GM23338 (cell line): Measurements from ENCODE around the gene ARHGAP30. TPM values are rescaled to one million over a fixed set of nuclear protein-coding genes. Genes with fewer than 3 reads are reported as not detected.
A peak's percentile ranks its signal among the peaks of the same experiment; 100 is the strongest.

Source experiments
- ATAC-seq: fragments of 200-7000 bp; cut with Tn5 transposase; 3 replicates; pipeline ENCODE4 v1.9.1; 2020
- DNase-seq: peaks from one replicate; pipeline ENCODE4 v3.0.0-alpha.2; 2015; ENCODE audit warnings: low spot score
- H2AFZ ChIP-seq: fragments of 200-600 bp; sonication (generic); 2 replicates; pipeline ENCODE4 v1.8.0; 2016; ENCODE audit warnings: antibody characterized with exemption, mild to moderate bottlenecking, moderate library complexity
- H3F3A ChIP-seq: fragments of 200-600 bp; sonication (generic); replicated peaks from 2 replicates; pipeline ENCODE4 v1.8.0; 2017; ENCODE audit warnings: antibody characterized with exemption, mixed run types, low read depth
- H3K27ac ChIP-seq: fragments of 200-600 bp; sonication (generic); 2 replicates; pipeline ENCODE4 v1.6.1; 2016; ENCODE audit warnings: low read depth
- H3K27me3 ChIP-seq: fragments of 200-600 bp; sonication (generic); 2 replicates; pipeline ENCODE4 v1.8.0; 2016; ENCODE audit warnings: mild to moderate bottlenecking, mixed run types, moderate library complexity; ENCODE audit not compliant: insufficient read depth
- H3K36me3 ChIP-seq: fragments of 200-600 bp; sonication (generic); 2 replicates; pipeline ENCODE4 v1.8.0; 2016; ENCODE audit warnings: mild to moderate bottlenecking; ENCODE audit not compliant: insufficient read depth
- H3K4me1 ChIP-seq: fragments of 200-600 bp; sonication (generic); 2 replicates; pipeline ENCODE4 v1.8.0; 2016; ENCODE audit warnings: mild to moderate bottlenecking, moderate library complexity; ENCODE audit not compliant: insufficient read depth
- H3K4me2 ChIP-seq: fragments of 200-600 bp; sonication (generic); 2 replicates; pipeline ENCODE4 v1.7.1; 2017; ENCODE audit warnings: mixed run types
- H3K4me3 ChIP-seq: fragments of 200-600 bp; sonication (generic); 2 replicates; pipeline ENCODE4 v1.6.1; 2016; ENCODE audit warnings: mixed run types
- H3K79me2 ChIP-seq: fragments of 200-600 bp; sonication (generic); replicated peaks from 2 replicates; pipeline ENCODE4 v1.8.0; 2017; ENCODE audit warnings: mild to moderate bottlenecking; ENCODE audit not compliant: insufficient read depth
- H3K9me2 ChIP-seq: fragments of 200-600 bp; sonication (generic); 2 replicates; pipeline ENCODE4 v1.8.0; 2017; ENCODE audit not compliant: insufficient read depth
- H4K20me1 ChIP-seq: fragments of 200-600 bp; sonication (generic); replicated peaks from 2 replicates; pipeline ENCODE4 v1.8.0; 2017; ENCODE audit warnings: mild to moderate bottlenecking; ENCODE audit not compliant: insufficient read depth
- H3K27ac Mint-ChIP-seq: 2 replicates; pipeline ENCODE4 v1.8.0; 2020; ENCODE audit warnings: inconsistent platforms, mild to moderate bottlenecking, moderate library complexity, mixed read lengths
- H3K27me3 Mint-ChIP-seq: 3 replicates; pipeline ENCODE4 v1.8.0; 2022; ENCODE audit warnings: low read depth, mild to moderate bottlenecking, moderate library complexity, mixed read lengths, inconsistent platforms; ENCODE audit not compliant: insufficient read depth, poor library complexity
- H3K36me3 Mint-ChIP-seq: 3 replicates; pipeline ENCODE4 v1.8.0; 2021; ENCODE audit warnings: low read depth, mild to moderate bottlenecking, inconsistent platforms, moderate library complexity, mixed read lengths
- H3K4me1 Mint-ChIP-seq: 3 replicates; pipeline ENCODE4 v1.8.0; 2020; ENCODE audit warnings: mild to moderate bottlenecking, inconsistent platforms, mixed read lengths
- H3K4me3 Mint-ChIP-seq: 3 replicates; pipeline ENCODE4 v1.8.0; 2021; ENCODE audit warnings: moderate library complexity, mild to moderate bottlenecking, inconsistent platforms, mixed read lengths
- H3K9me3 Mint-ChIP-seq: 3 replicates; pipeline ENCODE4 v1.8.0; 2020; ENCODE audit warnings: moderate library complexity, mild to moderate bottlenecking, inconsistent platforms, mixed read lengths
- CREB1 ChIP-seq: fragments of 250-450 bp; sonication (Bioruptor Pico); IDR thresholded peaks from 2 replicates; pipeline ENCODE4 v1.5.0; 2020; ENCODE audit warnings: low read depth, mild to moderate bottlenecking, moderate library complexity
- CTCF ChIP-seq, 2 experiments: fragments of 200-600 bp in 1 of 2; sonication (generic) in 1 of 2; conservative IDR thresholded peaks; 2 replicates each; pipeline versions ENCODE4 v1.5.1 to v1.6.1; 2016 to 2017; ENCODE audit warnings: antibody characterized with exemption in 2 of 2, low read depth in 2 of 2, mild to moderate bottlenecking in 2 of 2, moderate library complexity in 1 of 2
- ETS1 ChIP-seq: IDR thresholded peaks from 2 replicates; pipeline ENCODE4 v1.6.1; 2016; ENCODE audit warnings: antibody characterized with exemption
- EZH2 ChIP-seq: fragments of 200-600 bp; sonication (generic); IDR thresholded peaks from one replicate; pipeline ENCODE4 v1.8.0; 2017; ENCODE audit warnings: antibody characterized with exemption, mild to moderate bottlenecking, low read depth; ENCODE audit not compliant: unreplicated experiment
- EZH2phosphoT487 ChIP-seq: fragments of 200-600 bp; sonication (generic); IDR thresholded peaks from one replicate; pipeline ENCODE4 v1.8.1; 2018; ENCODE audit warnings: antibody characterized with exemption; ENCODE audit not compliant: unreplicated experiment
- JUNB ChIP-seq: IDR thresholded peaks from one replicate; pipeline ENCODE4 v1.6.1; 2016; ENCODE audit warnings: antibody characterized with exemption; ENCODE audit not compliant: unreplicated experiment
- NANOG ChIP-seq: IDR thresholded peaks from 2 replicates; pipeline ENCODE4 v1.6.1; 2016; ENCODE audit warnings: antibody characterized with exemption, borderline replicate concordance
- POLR2AphosphoS5 ChIP-seq: IDR thresholded peaks from 2 replicates; pipeline ENCODE4 v1.6.1; 2016; ENCODE audit warnings: antibody characterized with exemption, low read depth
- REST ChIP-seq: IDR thresholded peaks from one replicate; pipeline ENCODE4 v1.6.1; 2018; ENCODE audit warnings: antibody characterized with exemption; ENCODE audit not compliant: unreplicated experiment
- STAT1 ChIP-seq: IDR thresholded peaks from one replicate; pipeline ENCODE4 v1.6.1; 2016; ENCODE audit warnings: antibody characterized with exemption; ENCODE audit not compliant: unreplicated experiment
- ZNF114 ChIP-seq: fragments of 250-450 bp; sonication (Bioruptor Pico); IDR thresholded peaks from 2 replicates; pipeline ENCODE4 v1.5.0; 2020; ENCODE audit warnings: mild to moderate bottlenecking, moderate library complexity
- ZNF331 ChIP-seq: fragments of 250-450 bp; sonication (Bioruptor Pico); IDR thresholded peaks from 2 replicates; pipeline ENCODE4 v1.5.0; 2020; ENCODE audit warnings: low read depth, mild to moderate bottlenecking, moderate library complexity
- polyA plus RNA-seq: library from polyadenylated mRNA; unstranded; fragments of >200 nt; fragmentation: Nextera tagmentation; extraction: Ambion mirVana; gene quantifications from 2 replicates; pipeline ENCODE4 v1.2.1, GENCODE V29; 2016
- total RNA-seq: library from RNA; depleted of rRNA; stranded (reverse); fragments of >200 nt; shearing (Covaris generic); gene quantifications from 2 replicates; pipeline ENCODE4 v1.2.3, GENCODE V29; 2014

The ARHGAP30 gene
- total and polyA plus RNA-seq, 2 experiments from 2014 or later = 0.45 TPM; not detected in 1

GRCh38 chr1:161061419-161061818 lies 8.3 kb downstream of the ARHGAP30 start:
- no peak overlapping the region for H3K27ac Mint-ChIP-seq
- no peak overlapping the region for H2AFZ ChIP-seq
- no peak overlapping the region for H3K4me3 ChIP-seq
- peaks cover 6% of the 10 kb centered on the region; the same call in 2 of the 3 replicates for H3K4me1 Mint-ChIP-seq
- peaks cover 2% of the 10 kb centered on the region for H3K27me3 Mint-ChIP-seq
- ATAC-seq (no peak), DNase-seq (no peak)
- no peaks in the 10 kb centered on the region for H3K36me3 Mint-ChIP-seq
- TF ChIP-seq CTCF (conservative IDR thresholded peaks at IDR 0.05; ENCODE audit: low read depth in 2 of 2) (no peak), CREB1 (CRISPR knock-in tag) (no peak), POLR2AphosphoS5 (no peak), EZH2phosphoT487 (no peak), REST (no peak), NANOG (no peak), ZNF331 (CRISPR knock-in tag) (no peak), JUNB (no peak)
- no peaks in the 10 kb centered on the region for H3K79me2 ChIP-seq
- H3K4me1 ChIP-seq = peaks cover 9% of the 10 kb centered on the region; the same call in 1 of the 2 replicates
- H3K9me3 Mint-ChIP-seq = no peaks in the 10 kb centered on the region; the same call in 2 of the 3 replicates
- no peak overlapping the region for H3K4me3 Mint-ChIP-seq
- no peaks in the 10 kb centered on the region for H4K20me1 ChIP-seq
- H3K9me2 ChIP-seq = no peaks in the 10 kb centered on the region
- no peak overlapping the region for H3K27ac ChIP-seq
- no peaks in the 10 kb centered on the region for H3K27me3 ChIP-seq
- no peak overlapping the region for H3K4me2 ChIP-seq
- H3F3A ChIP-seq = no peaks in the 10 kb centered on the region
- H3K36me3 ChIP-seq = no peaks in the 10 kb centered on the region

- Histone ChIP-seq H3F3A (no peaks in the 10 kb centered on the region), H3K79me2 (no peaks in the 10 kb centered on the region), H3K4me2 (no peak overlapping the region), H3K9me2 (no peaks in the 10 kb centered on the region), H3K36me3 (no peaks in the 10 kb centered on the region), H3K4me1 (peaks cover 9% of the 10 kb centered on the region; the same call in 1 of the 2 replicates), H3K27me3 (no peaks in the 10 kb centered on the region), H2AFZ (peak overlapping the region; percentile 74), H4K20me1 (no peaks in the 10 kb centered on the region), H3K4me3 (no peak overlapping the region), H3K27ac (no peak overlapping the region)
- Mint-ChIP-seq H3K27ac (no peak overlapping the region), H3K9me3 (no peaks in the 10 kb centered on the region), H3K36me3 (no peaks in the 10 kb centered on the region), H3K4me3 (no peak overlapping the region), H3K4me1 (peaks cover 6% of the 10 kb centered on the region; the same call in 2 of the 3 replicates), H3K27me3 (peaks cover 6% of the 10 kb centered on the region)
- no peak for DNase-seq
- no peak for ATAC-seq
- TF ChIP-seq ZNF331 (CRISPR knock-in tag) (no peak), CREB1 (CRISPR knock-in tag) (no peak), ZNF114 (CRISPR knock-in tag) (no peak), STAT1 (no peak), ETS1 (no peak), REST (no peak), EZH2 (no peak), EZH2phosphoT487 (no peak)
Observed at GRCh38 chr1:161059293-161059692, 10.4 kb downstream of the ARHGAP30 start.
